Testis (tissue), 3 donors: ENCODE measurements around the gene HMGA1. TPM values are rescaled to one million over a fixed set of nuclear protein-coding genes. Genes with fewer than 3 reads are reported as not detected.

ENCODE experiments used
- DNase-seq: peaks from one replicate; pipeline ENCODE4 v3.0.0-alpha.2; 2019
- H3K27ac ChIP-seq, 2 donors: fragments of 200-600 bp; sonication (generic); one replicate each; pipeline ENCODE4 v1.5.1; 2019
- H3K27me3 ChIP-seq: fragments of 200-600 bp; sonication (generic); one replicate; pipeline ENCODE4 v1.5.1; 2019
- H3K36me3 ChIP-seq: fragments of 200-600 bp; sonication (generic); one replicate; pipeline ENCODE4 v1.5.1; 2017; ENCODE audit warnings: low read depth; ENCODE audit errors: missing control alignments
- H3K4me1 ChIP-seq: fragments of 200-600 bp; sonication (generic); one replicate; pipeline ENCODE4 v1.5.1; 2019
- H3K4me3 ChIP-seq, 2 donors: fragments of 200-600 bp; sonication (generic); one replicate each; pipeline ENCODE4 v1.5.1; 2017 to 2019
- H3K9me3 ChIP-seq: fragments of 200-600 bp; sonication (generic); one replicate; pipeline ENCODE4 v1.5.1; 2017
- CTCF ChIP-seq, 3 experiments: fragments of 450-650 bp in 2 of 3; fragments of 200-600 bp in 1 of 3; sonication (generic) in 1 of 3; IDR thresholded peaks; one replicate each; pipeline ENCODE4 v1.5.1; 2016 to 2019; ENCODE audit warnings: antibody characterized with exemption in 3 of 3, mild to moderate bottlenecking in 2 of 3, moderate library complexity in 1 of 3
- POLR2A ChIP-seq: fragments of 450-650 bp; IDR thresholded peaks from one replicate; pipeline ENCODE4 v1.6.1; 2017; ENCODE audit warnings: antibody characterized with exemption, mild to moderate bottlenecking, moderate library complexity
- WGBS, 2 donors: methylation state at CpG; one replicate each; pipeline ENCODE4 v1.1.5; 2018; 5-methylcytosine and 5-hydroxymethylcytosine counted together
- intact Hi-C: fragments of 100-400 bp; cut with DNase I; formaldehyde crosslinking; loops from one replicate; pipeline ENCODE4 v1.15.1; 2023; ENCODE audit warnings: low total_unique reads
- polyA plus RNA-seq: library from polyadenylated mRNA; stranded (reverse); fragments of 350-450 nt; fragmentation: Illumina TruSeq; extraction: RNeasy Lipid Tissue Mini Kit (QIAGEN cat#74804); gene quantifications from one replicate; pipeline ENCODE4 v1.2.3, GENCODE V29; 2014; ENCODE audit warnings: low read depth, low replicate concordance; ENCODE audit not compliant: insufficient read depth
- total RNA-seq, 2 donors: library from RNA; depleted of rRNA; stranded (reverse); fragments of >200 nt; gene quantifications; one replicate each; pipeline ENCODE4 v1.2.3, GENCODE V29; 2016

HMGA1 gene
- total and polyA plus RNA-seq, 3 donors from 2014 or later, result 136 to 204 (median 184) TPM

GRCh38 chr6:34235307-34236130 is 1.2 kb upstream of the HMGA1 start:
- WGBS, 2 donors, result 23 to 33% methylated on average over 31 to 51 of the region's 75 CpGs
- Histone ChIP-seq H3K27me3 (no peaks in the 10 kb centered on the region), H3K4me1 (no peaks in the 10 kb centered on the region), H3K27ac (peak overlapping the region; percentile 77 to 85), H3K36me3 (no peaks in the 10 kb centered on the region), H3K9me3 (no peaks in the 10 kb centered on the region), H3K4me3 (peak overlapping the region; percentile 59 to 65)
- peak; percentile 33 for DNase-seq
- intact Hi-C loops, result no loop called here
- no peak for TF ChIP-seq POLR2A
- TF ChIP-seq CTCF (IDR thresholded peaks at IDR 0.05), result no peak

DNA sequence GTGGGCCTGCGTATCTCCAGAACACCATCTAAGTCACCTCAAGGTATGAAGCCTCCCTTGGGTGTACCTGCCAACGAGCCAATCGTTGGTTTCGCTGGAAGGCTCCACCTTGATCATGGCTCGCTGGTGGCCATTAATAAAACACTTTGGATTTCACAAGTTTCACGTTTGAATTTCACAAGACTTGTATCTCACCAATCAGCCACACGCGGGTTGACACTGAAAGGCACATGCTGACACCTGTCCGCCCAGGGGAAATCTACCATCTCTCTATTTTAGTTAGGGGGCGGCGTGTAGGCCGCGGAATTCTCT is 586 bp upstream of the HMGA1 start:
- Histone ChIP-seq H3K27ac (peak overlapping the region; percentile 77 to 85), H3K36me3 (no peaks in the 10 kb centered on the region), H3K4me3 (peak overlapping the region; percentile 59 to 65), H3K27me3 (no peaks in the 10 kb centered on the region), H3K9me3 (no peaks in the 10 kb centered on the region), H3K4me1 (no peaks in the 10 kb centered on the region)
- 31 to 33% methylated on average over 13 of the region's 13 CpGs for WGBS, 2 donors
- TF ChIP-seq CTCF (IDR thresholded peaks at IDR 0.05) (no peak), POLR2A (no peak)
- peak; percentile 34 for DNase-seq
- intact Hi-C loops, result no loop called here

- H3K27ac ChIP-seq, result peak overlapping the region in 1 of 2 donors; percentile 85
- no peaks in the 10 kb centered on the region for H3K9me3 ChIP-seq
- H3K27me3 ChIP-seq, result no peaks in the 10 kb centered on the region
- H3K36me3 ChIP-seq, result no peaks in the 10 kb centered on the region
- TF ChIP-seq POLR2A, result no peak
- TF ChIP-seq CTCF (IDR thresholded peaks at IDR 0.05), result no peak
- 1% methylated on average over 36 of the region's 78 CpGs; no CpG with 5 or more reads in 1 of the 2 donors for WGBS, 2 donors
- DNase-seq, result no peak
- intact Hi-C loops, result no loop called here
- peak overlapping the region; percentile 59 to 65 for H3K4me3 ChIP-seq
- no peaks in the 10 kb centered on the region for H3K4me1 ChIP-seq
Observed at GRCh38 chr6:34237316-34237721, 646 bp downstream of the HMGA1 start.

DNA sequence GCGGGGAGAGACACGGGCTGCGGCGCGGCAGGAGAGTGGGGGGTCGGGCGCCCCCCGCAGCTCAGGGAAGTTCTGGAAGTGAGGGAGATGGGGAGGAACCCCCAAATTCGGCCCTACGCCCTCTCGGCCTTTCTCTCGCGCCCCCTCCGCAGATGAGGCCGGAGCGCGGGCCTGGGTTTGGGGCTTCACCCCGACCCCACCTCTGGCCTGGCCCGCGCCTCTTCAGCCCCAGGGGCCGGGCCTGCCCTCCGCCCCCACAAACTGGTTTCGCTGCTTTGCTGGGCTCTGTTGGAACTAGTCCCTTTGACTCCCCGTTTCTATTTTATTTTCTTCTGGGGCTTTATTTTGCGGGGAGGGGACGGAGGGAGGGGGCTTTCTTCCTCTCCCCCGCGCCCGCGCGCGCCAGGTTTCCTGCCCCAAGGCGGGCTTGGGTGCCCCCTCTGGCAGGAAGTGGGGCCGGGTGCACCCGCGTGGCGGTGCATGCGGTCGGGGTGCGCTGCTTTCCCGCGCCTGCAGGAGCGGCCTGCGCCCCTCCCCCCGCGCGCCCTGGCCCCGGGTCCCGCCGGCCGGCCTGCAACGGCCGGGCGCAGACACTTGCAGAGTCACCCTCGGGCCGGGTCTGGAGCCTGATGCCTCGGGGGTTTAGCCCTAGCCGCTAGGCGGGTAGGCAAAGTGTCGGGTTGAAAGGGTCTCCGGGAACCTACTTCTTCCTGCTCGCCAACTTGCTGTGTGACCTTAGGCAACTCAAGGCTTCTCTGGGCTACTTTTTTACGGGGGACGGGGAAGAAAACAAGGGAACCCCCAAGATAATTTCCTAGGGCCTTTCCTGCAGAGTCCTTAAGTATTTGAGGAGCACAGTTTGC is 1.3 kb downstream of the HMGA1 start:
- Histone ChIP-seq H3K4me1 (no peaks in the 10 kb centered on the region), H3K36me3 (no peaks in the 10 kb centered on the region), H3K27ac (peak overlapping the region in 1 of 2 donors; percentile 41), H3K27me3 (no peaks in the 10 kb centered on the region), H3K4me3 (peak overlapping the region; percentile 53 to 56), H3K9me3 (no peaks in the 10 kb centered on the region)
- TF ChIP-seq POLR2A (no peak), CTCF (IDR thresholded peaks at IDR 0.05) (peak in 1 of 3 experiments; percentile 21)
- 12 to 13% methylated on average over 19 to 53 of the region's 64 CpGs for WGBS, 2 donors
- intact Hi-C loops, result no loop called here
- no peak for DNase-seq
